Left ventricle myocardium inferior (tissue), 1 donor: ENCODE results near the gene APLP2. TPM values are rescaled to one million over a fixed set of nuclear protein-coding genes. Genes with fewer than 3 reads are reported as not detected.

Experiments used
- DNase-seq: peaks from one replicate; pipeline ENCODE4 v3.0.0-alpha.2; 2020
- H3K27ac ChIP-seq: fragments of 200-600 bp; replicated peaks from 2 replicates; pipeline ENCODE4 v1.8.0; 2021
- H3K27me3 ChIP-seq: fragments of 200-600 bp; 2 replicates; pipeline ENCODE4 v1.8.0; 2021; ENCODE audit warnings: low read depth
- H3K36me3 ChIP-seq: fragments of 200-600 bp; 2 replicates; pipeline ENCODE4 v1.8.0; 2021
- H3K4me1 ChIP-seq: fragments of 200-600 bp; 2 replicates; pipeline ENCODE4 v1.8.0; 2021
- H3K4me3 ChIP-seq: fragments of 200-600 bp; 2 replicates; pipeline ENCODE4 v1.8.0; 2021; ENCODE audit warnings: mild to moderate bottlenecking, moderate library complexity
- H3K9me3 ChIP-seq: fragments of 200-600 bp; replicated peaks from 2 replicates; pipeline ENCODE4 v1.8.0; 2021
- CTCF ChIP-seq: fragments of 200-600 bp; IDR thresholded peaks from 2 replicates; pipeline ENCODE4 v1.8.0; 2021; ENCODE audit warnings: antibody characterized with exemption, mild to moderate bottlenecking, borderline replicate concordance
- intact Hi-C: fragments of 100-400 bp; cut with micrococcal nuclease; formaldehyde crosslinking; loops from one replicate; pipeline ENCODE4 v1.11.0; 2022
- total RNA-seq: library from RNA; stranded (reverse); fragmentation: NEBNext Ultra II Directional; extraction: Animal tissue kit (Norgen Biotek cat#: 25700); gene quantifications from one replicate; pipeline ENCODE4 v1.2.1, GENCODE V29; 2021
- donor health status: DM: no; HTN: yes; CAD: no; lungs with severe emphysema.

The APLP2 gene
- total RNA-seq, 1 donor from 2014 or later: 325 TPM

- Histone ChIP-seq H3K9me3 (no peaks in the 10 kb centered on the region), H3K4me1 (peaks cover 38% of the 10 kb centered on the region), H3K4me3 (peak overlapping the region; percentile 89), H3K36me3 (no peaks in the 10 kb centered on the region), H3K27ac (peak overlapping the region; percentile 99), H3K27me3 (no peaks in the 10 kb centered on the region)
- intact Hi-C loops: loop anchor here (5.0 kb wide), 1 partner anchor 61 kb away; no protein-coding TSS in a partner anchor
- TF ChIP-seq CTCF: no peak
- no peak for DNase-seq
These were observed 1.1 kb upstream of the APLP2 start for GRCh38 chr11:130068546-130068985.

GRCh38 chr11:130068986-130069658 is 572 bp upstream of the APLP2 start:
- H3K36me3 ChIP-seq: no peaks in the 10 kb centered on the region
- H3K4me1 ChIP-seq: peaks cover 38% of the 10 kb centered on the region
- H3K27ac ChIP-seq: peak overlapping the region; percentile 99
- H3K4me3 ChIP-seq: peak overlapping the region; percentile 89
- TF ChIP-seq CTCF: peak; percentile 39
- H3K27me3 ChIP-seq: no peaks in the 10 kb centered on the region
- intact Hi-C loops: loop anchor here (5.0 kb wide), 1 partner anchor 62 kb away; no protein-coding TSS in a partner anchor
- peak; percentile 85 for DNase-seq
- no peaks in the 10 kb centered on the region for H3K9me3 ChIP-seq

GRCh38 chr11:130070109-130070845 is 583 bp downstream of the APLP2 start:
- peak overlapping the region; percentile 99 for H3K27ac ChIP-seq
- intact Hi-C loops: no loop called here
- no peaks in the 10 kb centered on the region for H3K27me3 ChIP-seq
- H3K4me3 ChIP-seq: peak overlapping the region; percentile 89
- TF ChIP-seq CTCF: peak; percentile 21
- H3K9me3 ChIP-seq: no peaks in the 10 kb centered on the region
- no peaks in the 10 kb centered on the region for H3K36me3 ChIP-seq
- peaks cover 38% of the 10 kb centered on the region for H3K4me1 ChIP-seq
- DNase-seq: peak; percentile 42

GRCh38 chr11:130070846-130071200 is 1.1 kb downstream of the APLP2 start:
- TF ChIP-seq CTCF: no peak
- peaks cover 38% of the 10 kb centered on the region for H3K4me1 ChIP-seq
- H3K36me3 ChIP-seq: no peaks in the 10 kb centered on the region
- H3K27ac ChIP-seq: peak overlapping the region; percentile 99
- DNase-seq: no peak
- no peaks in the 10 kb centered on the region for H3K27me3 ChIP-seq
- H3K4me3 ChIP-seq: peak overlapping the region; percentile 89
- no peaks in the 10 kb centered on the region for H3K9me3 ChIP-seq
- intact Hi-C loops: no loop called here

GRCh38 chr11:130071211-130071712 is 1.6 kb downstream of the APLP2 start:
- Histone ChIP-seq H3K27me3 (no peaks in the 10 kb centered on the region), H3K27ac (peak overlapping the region; percentile 99), H3K36me3 (no peaks in the 10 kb centered on the region), H3K4me1 (peaks cover 39% of the 10 kb centered on the region), H3K4me3 (peak overlapping the region; percentile 89), H3K9me3 (no peaks in the 10 kb centered on the region)
- DNase-seq: no peak
- intact Hi-C loops: no loop called here
- no peak for TF ChIP-seq CTCF
